K562 (cell line): Measurements from ENCODE around the gene UBL5. TPM values are rescaled to one million over a fixed set of nuclear protein-coding genes. Genes with fewer than 3 reads are reported as not detected.

Experiments used
- AFF1 ChIP-seq, 2 experiments: fragments of 450-650 bp; IDR thresholded peaks; 2 replicates each; pipeline ENCODE4 v1.6.1; 2018; ENCODE audit warnings: mild to moderate bottlenecking in 2 of 2, low read depth in 1 of 2; ENCODE audit not compliant: partially characterized antibody in 2 of 2
- CEBPB ChIP-seq: fragments of 450-650 bp; IDR thresholded peaks from 2 replicates; pipeline ENCODE4 v1.6.1; 2016; ENCODE audit warnings: missing genetic modification characterization, missing compliant biosample characterization
- ESRRA ChIP-seq: fragments of 450-650 bp; IDR thresholded peaks from 2 replicates; pipeline ENCODE4 v1.6.1; 2014; ENCODE audit warnings: low read depth, mild to moderate bottlenecking, moderate library complexity, borderline replicate concordance
- HCFC1 ChIP-seq: IDR thresholded peaks from 2 replicates; pipeline ENCODE4 v1.6.1; 2012; ENCODE audit warnings: low read depth, low read length, improper control_type of control experiment
- KLF1 ChIP-seq: fragments of 450-650 bp; IDR thresholded peaks from 2 replicates; pipeline ENCODE4 v1.6.1; 2016; ENCODE audit warnings: missing genetic modification characterization, missing compliant biosample characterization
- MTA1 ChIP-seq: fragments of 450-650 bp; IDR thresholded peaks from 2 replicates; pipeline ENCODE4 v1.6.1; 2017; ENCODE audit warnings: borderline replicate concordance
- MXI1 ChIP-seq: IDR thresholded peaks from 2 replicates; pipeline ENCODE4 v1.6.1; 2011; ENCODE audit warnings: low read depth, mild to moderate bottlenecking, improper control_type of control experiment, low read length
- NFE2 ChIP-seq: IDR thresholded peaks from 2 replicates; pipeline ENCODE4 v1.6.1; 2014; ENCODE audit warnings: antibody characterized with exemption, low read depth
- PCBP1 ChIP-seq: fragments of 200-400 bp; formaldehyde crosslinking; IDR thresholded peaks from 2 replicates; pipeline ENCODE4 v1.6.1; 2018; ENCODE audit warnings: mild to moderate bottlenecking, low read depth, low read length; ENCODE audit not compliant: poor library complexity, severe bottlenecking
- SIX5 ChIP-seq, 2 experiments: IDR thresholded peaks; 2 replicates each; pipeline ENCODE4 v1.6.1; 2011; ENCODE audit warnings: low read length in 2 of 2, borderline replicate concordance in 1 of 2, low read depth in 1 of 2, mild to moderate bottlenecking in 1 of 2, moderate library complexity in 1 of 2; ENCODE audit not compliant: insufficient read depth in 1 of 2
- TCFL5 ChIP-seq: fragments of 250-450 bp; sonication (Bioruptor Pico); conservative IDR thresholded peaks from 2 replicates; pipeline ENCODE4 v1.6.1; 2021; ENCODE audit warnings: mild to moderate bottlenecking, moderate library complexity, matching md5 sums
- ZNF583 ChIP-seq: fragments of 250-450 bp; sonication (Bioruptor Pico); IDR thresholded peaks from 2 replicates; pipeline ENCODE4 v1.4.0; 2020
- ZSCAN29 ChIP-seq: fragments of 450-650 bp; IDR thresholded peaks from 2 replicates; pipeline ENCODE4 v1.6.1; 2017
- ZSCAN32 ChIP-seq: fragments of 450-650 bp; formaldehyde crosslinking; IDR thresholded peaks from 2 replicates; pipeline ENCODE4 v1.4.0; 2020; ENCODE audit warnings: mild to moderate bottlenecking, moderate library complexity
- polyA plus RNA-seq, 8 experiments: library from polyadenylated mRNA; depleted of rRNA in 4 of 8; stranded (reverse) in 5 of 8; unstranded in 3 of 8; fragments of >200 nt; fragmentation: Nextera tagmentation in 2 of 8; fragmentation: Illumina TruSeq in 1 of 8; extraction: Ambion mirVana in 2 of 8; extraction: Trizol in 1 of 8; gene quantifications; 2 replicates each; pipeline versions ENCODE4 v1.2.1 to v1.2.3, GENCODE V29; 2011 to 2014; ENCODE audit warnings: inconsistent platforms in 1 of 8, missing spikeins in 1 of 8
- total RNA-seq, 7 experiments: library from RNA; depleted of rRNA in 6 of 7; stranded (reverse); fragments of >200 nt in 6 of 7; fragmentation: Illumina TruSeq in 2 of 7; extraction: Trizol in 2 of 7; gene quantifications; 2 replicates each; pipeline versions ENCODE4 v1.2.1 to v1.2.3, GENCODE V29; 2011 to 2021; ENCODE audit warnings: low replicate concordance in 1 of 7
- TF ChIP-seq, protein P1 (sequence below), 3 experiments: fragments of 200-800 bp in 1 of 3; fragments of 250-450 bp in 1 of 3; fragments of 450-650 bp in 1 of 3; sonication (Bioruptor Pico) in 1 of 3; sonication (Bioruptor generic) in 1 of 3; formaldehyde crosslinking in 1 of 3; IDR thresholded peaks; 2 replicates each; pipeline versions ENCODE4 v1.6.1 to v1.8.0; 2016 to 2022; ENCODE audit warnings: mild to moderate bottlenecking in 2 of 3, missing genetic modification characterization in 2 of 3, missing compliant biosample characterization in 1 of 3, moderate library complexity in 1 of 3
- TF ChIP-seq, protein P2 (sequence below): fragments of 250-450 bp; sonication (Bioruptor Pico); IDR thresholded peaks from 2 replicates; pipeline ENCODE4 v1.8.0; 2022; ENCODE audit warnings: moderate library complexity, mild to moderate bottlenecking, inconsistent platforms

The UBL5 gene
- total and polyA plus RNA-seq, 9 of the 15 experiments (the other 6 are each of a cell fraction or from before 2014, with no cell fraction given): 410 to 1,266 (median 613) TPM

DNA sequence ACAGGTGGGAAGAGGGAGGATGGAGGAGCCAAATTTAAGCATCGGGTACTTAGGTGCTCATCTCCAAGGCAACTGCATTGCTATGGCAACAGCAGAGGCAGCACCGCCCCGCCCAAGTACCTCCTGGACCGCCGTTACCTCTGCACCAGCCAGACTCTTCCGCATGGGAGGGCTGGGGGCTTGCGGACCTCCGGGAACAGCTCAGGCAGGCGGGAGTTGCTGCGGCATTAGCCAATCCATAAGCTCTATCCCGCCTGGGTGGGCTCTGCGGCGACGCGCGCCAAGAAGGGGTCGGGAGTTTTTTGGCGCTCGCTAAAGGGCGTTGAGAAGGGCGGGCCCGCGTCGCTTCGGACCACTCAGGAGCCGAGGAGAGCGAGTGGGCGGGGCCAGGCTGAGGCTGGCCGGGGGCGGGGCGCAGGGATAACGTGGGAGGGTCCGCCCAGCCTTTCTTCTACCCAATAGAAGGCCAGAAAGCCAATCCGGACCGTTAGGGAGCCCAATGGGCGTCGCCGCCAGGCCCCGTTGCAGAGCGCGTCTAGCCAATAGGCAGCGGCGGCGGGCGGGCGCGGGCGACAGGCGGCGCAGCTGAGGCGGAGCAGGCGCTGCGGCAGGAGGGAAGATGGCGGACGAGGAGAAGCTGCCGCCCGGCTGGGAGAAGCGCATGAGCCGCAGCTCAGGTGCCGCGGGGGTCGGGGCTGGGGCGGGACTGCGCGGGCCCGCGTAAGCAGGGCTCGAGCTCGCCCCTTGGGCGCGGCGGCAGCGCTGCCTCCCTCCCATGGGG, 7.2 kb downstream of the UBL5 start, which contains the start of gene PIN1 (continued):
- TF ChIP-seq, protein P1, sequence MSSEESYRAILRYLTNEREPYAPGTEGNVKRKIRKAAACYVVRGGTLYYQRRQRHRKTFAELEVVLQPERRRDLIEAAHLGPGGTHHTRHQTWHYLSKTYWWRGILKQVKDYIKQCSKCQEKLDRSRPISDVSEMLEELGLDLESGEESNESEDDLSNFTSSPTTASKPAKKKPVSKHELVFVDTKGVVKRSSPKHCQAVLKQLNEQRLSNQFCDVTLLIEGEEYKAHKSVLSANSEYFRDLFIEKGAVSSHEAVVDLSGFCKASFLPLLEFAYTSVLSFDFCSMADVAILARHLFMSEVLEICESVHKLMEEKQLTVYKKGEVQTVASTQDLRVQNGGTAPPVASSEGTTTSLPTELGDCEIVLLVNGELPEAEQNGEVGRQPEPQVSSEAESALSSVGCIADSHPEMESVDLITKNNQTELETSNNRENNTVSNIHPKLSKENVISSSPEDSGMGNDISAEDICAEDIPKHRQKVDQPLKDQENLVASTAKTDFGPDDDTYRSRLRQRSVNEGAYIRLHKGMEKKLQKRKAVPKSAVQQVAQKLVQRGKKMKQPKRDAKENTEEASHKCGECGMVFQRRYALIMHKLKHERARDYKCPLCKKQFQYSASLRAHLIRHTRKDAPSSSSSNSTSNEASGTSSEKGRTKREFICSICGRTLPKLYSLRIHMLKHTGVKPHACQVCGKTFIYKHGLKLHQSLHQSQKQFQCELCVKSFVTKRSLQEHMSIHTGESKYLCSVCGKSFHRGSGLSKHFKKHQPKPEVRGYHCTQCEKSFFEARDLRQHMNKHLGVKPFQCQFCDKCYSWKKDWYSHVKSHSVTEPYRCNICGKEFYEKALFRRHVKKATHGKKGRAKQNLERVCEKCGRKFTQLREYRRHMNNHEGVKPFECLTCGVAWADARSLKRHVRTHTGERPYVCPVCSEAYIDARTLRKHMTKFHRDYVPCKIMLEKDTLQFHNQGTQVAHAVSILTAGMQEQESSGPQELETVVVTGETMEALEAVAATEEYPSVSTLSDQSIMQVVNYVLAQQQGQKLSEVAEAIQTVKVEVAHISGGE (CRISPR knock-in tag; IDR thresholded peaks at IDR 0.05): no peak
- TF ChIP-seq PCBP1 (peak; percentile 59), ESRRA (no peak), AFF1 (IDR thresholded peaks at IDR 0.05; ENCODE audit: low read depth in 1 of 2, partially characterized antibody in 2 of 2) (peak in 1 of 2 experiments; percentile 98), SIX5 (IDR thresholded peaks at IDR 0.05; ENCODE audit: borderline replicate concordance in 1 of 2, insufficient read depth in 1 of 2, low read depth in 1 of 2, low read length in 2 of 2) (no peak; a peak in 1 of 4 replicates), HCFC1 (peak; percentile 51), ZSCAN32 (no peak), KLF1 (tag) (peak; percentile 91), NFE2 (no peak; the same call in 1 of the 2 replicates), MXI1 (peak; percentile 100), ZNF583 (CRISPR knock-in tag) (no peak), TCFL5 (CRISPR knock-in tag) (no peak), ZSCAN29 (no peak), CEBPB (no peak), MTA1 (peak; percentile 54; the same call in 1 of the 2 replicates)
- TF ChIP-seq, protein P2, sequence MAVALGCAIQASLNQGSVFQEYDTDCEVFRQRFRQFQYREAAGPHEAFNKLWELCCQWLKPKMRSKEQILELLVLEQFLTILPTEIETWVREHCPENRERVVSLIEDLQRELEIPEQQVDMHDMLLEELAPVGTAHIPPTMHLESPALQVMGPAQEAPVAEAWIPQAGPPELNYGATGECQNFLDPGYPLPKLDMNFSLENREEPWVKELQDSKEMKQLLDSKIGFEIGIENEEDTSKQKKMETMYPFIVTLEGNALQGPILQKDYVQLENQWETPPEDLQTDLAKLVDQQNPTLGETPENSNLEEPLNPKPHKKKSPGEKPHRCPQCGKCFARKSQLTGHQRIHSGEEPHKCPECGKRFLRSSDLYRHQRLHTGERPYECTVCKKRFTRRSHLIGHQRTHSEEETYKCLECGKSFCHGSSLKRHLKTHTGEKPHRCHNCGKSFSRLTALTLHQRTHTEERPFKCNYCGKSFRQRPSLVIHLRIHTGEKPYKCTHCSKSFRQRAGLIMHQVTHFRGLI: no peak
